ENCODE data around the gene PRKCE. TPM values are rescaled to one million over a fixed set of nuclear protein-coding genes. Genes with fewer than 3 reads are reported as not detected.

PRKCE gene
- total and polyA plus RNA-seq, 2 experiments from 2014 or later, result 0.94 to 1.2 TPM

DNA sequence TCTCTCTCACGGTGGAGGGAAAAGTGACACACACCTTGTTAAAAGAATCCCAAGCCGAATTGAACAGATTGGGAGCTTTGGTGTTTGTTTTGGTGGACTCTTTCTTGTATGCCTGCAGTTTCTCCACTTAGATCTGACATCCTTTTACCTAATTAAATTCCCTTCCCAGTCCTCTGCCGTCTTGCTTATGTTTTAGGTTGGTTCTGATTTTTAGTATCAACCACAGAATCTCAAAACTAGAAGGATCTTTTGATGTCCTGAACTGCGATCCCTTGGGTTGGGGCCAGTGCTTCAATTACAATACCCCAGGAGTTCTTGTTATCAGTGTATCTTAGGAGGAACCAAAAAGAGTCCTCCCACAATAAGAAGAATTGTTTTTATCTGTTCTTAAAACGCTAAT, 112.3 kb downstream of the PRKCE start:
- Histone ChIP-seq H3K27ac (ENCODE audit: low read depth) (no peak overlapping the region), H3K9me2 (ENCODE audit: insufficient read depth) (peaks cover 30% of the 10 kb centered on the region)
- H3K4me3 Mint-ChIP-seq, result no peak overlapping the region

More for the DNA sequence above, 112.3 kb downstream of the PRKCE start:
- ATAC-seq (no peak), DNase-seq (ENCODE audit: low spot score) (no peak)
- no peaks in the 10 kb centered on the region for H3K9me3 Mint-ChIP-seq
- Histone ChIP-seq H3K4me2 (no peak overlapping the region), H3K27me3 (ENCODE audit: insufficient read depth) (no peaks in the 10 kb centered on the region), H3F3A (replicated peaks; ENCODE audit: low read depth) (no peaks in the 10 kb centered on the region), H3K79me2 (replicated peaks; ENCODE audit: insufficient read depth) (no peaks in the 10 kb centered on the region), H3K4me3 (no peak overlapping the region), H3K4me1 (ENCODE audit: insufficient read depth) (peaks cover 4% of the 10 kb centered on the region; the same call in 1 of the 2 replicates), H3K36me3 (ENCODE audit: insufficient read depth) (no peaks in the 10 kb centered on the region), H2AFZ (no peak overlapping the region), H4K20me1 (replicated peaks; ENCODE audit: insufficient read depth) (no peaks in the 10 kb centered on the region)
- H3K27me3 Mint-ChIP-seq (ENCODE audit: insufficient read depth, low read depth, poor library complexity), result peaks cover 3% of the 10 kb centered on the region
- H3K4me1 Mint-ChIP-seq, result peaks cover 9% of the 10 kb centered on the region
- TF ChIP-seq ZNF462 (CRISPR knock-in tag; IDR thresholded peaks at IDR 0.05) (no peak), CTCF (conservative IDR thresholded peaks at IDR 0.05; ENCODE audit: low read depth in 2 of 2) (no peak), EZH2 (IDR thresholded peaks at IDR 0.05; ENCODE audit: low read depth, unreplicated experiment) (no peak), EZH2phosphoT487 (IDR thresholded peaks at IDR 0.05; ENCODE audit: unreplicated experiment) (no peak), NANOG (IDR thresholded peaks at IDR 0.05; ENCODE audit: borderline replicate concordance) (no peak), ZNF331 (CRISPR knock-in tag; IDR thresholded peaks at IDR 0.05; ENCODE audit: low read depth) (no peak), JUNB (IDR thresholded peaks at IDR 0.05; ENCODE audit: unreplicated experiment) (no peak), STAT1 (IDR thresholded peaks at IDR 0.05; ENCODE audit: unreplicated experiment) (no peak), ZNF114 (CRISPR knock-in tag; IDR thresholded peaks at IDR 0.05) (no peak), CREB1 (CRISPR knock-in tag; IDR thresholded peaks at IDR 0.05; ENCODE audit: low read depth) (no peak), REST (IDR thresholded peaks at IDR 0.05; ENCODE audit: unreplicated experiment) (no peak), POLR2AphosphoS5 (IDR thresholded peaks at IDR 0.05; ENCODE audit: low read depth) (no peak)
- TF ChIP-seq, protein P1, sequence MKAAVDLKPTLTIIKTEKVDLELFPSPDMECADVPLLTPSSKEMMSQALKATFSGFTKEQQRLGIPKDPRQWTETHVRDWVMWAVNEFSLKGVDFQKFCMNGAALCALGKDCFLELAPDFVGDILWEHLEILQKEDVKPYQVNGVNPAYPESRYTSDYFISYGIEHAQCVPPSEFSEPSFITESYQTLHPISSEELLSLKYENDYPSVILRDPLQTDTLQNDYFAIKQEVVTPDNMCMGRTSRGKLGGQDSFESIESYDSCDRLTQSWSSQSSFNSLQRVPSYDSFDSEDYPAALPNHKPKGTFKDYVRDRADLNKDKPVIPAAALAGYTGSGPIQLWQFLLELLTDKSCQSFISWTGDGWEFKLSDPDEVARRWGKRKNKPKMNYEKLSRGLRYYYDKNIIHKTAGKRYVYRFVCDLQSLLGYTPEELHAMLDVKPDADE (IDR thresholded peaks at IDR 0.05), result no peak
- no peak overlapping the region for H3K27ac Mint-ChIP-seq
- no peaks in the 10 kb centered on the region for H3K36me3 Mint-ChIP-seq (ENCODE audit: low read depth)
